HFF-Myc (cell line): ENCODE measurements around the gene XRCC3.

Experiments used
- DNase-seq: peaks from one replicate; pipeline ENCODE4 v3.0.0-alpha.2; 2011; ENCODE audit warnings: low read depth; ENCODE audit errors: extremely low read depth
- H3K4me3 ChIP-seq: replicated peaks from 2 replicates; pipeline ENCODE4 v1.5.1; 2011; ENCODE audit warnings: low read depth, mild to moderate bottlenecking, control low read depth, low read length
- TF ChIP-seq, protein P1 (sequence below): IDR thresholded peaks from 2 replicates; pipeline ENCODE4 v1.5.1; 2012; ENCODE audit warnings: mild to moderate bottlenecking, low read depth, low read length, control low read depth; ENCODE audit errors: missing control alignments

The XRCC3 gene

DNA sequence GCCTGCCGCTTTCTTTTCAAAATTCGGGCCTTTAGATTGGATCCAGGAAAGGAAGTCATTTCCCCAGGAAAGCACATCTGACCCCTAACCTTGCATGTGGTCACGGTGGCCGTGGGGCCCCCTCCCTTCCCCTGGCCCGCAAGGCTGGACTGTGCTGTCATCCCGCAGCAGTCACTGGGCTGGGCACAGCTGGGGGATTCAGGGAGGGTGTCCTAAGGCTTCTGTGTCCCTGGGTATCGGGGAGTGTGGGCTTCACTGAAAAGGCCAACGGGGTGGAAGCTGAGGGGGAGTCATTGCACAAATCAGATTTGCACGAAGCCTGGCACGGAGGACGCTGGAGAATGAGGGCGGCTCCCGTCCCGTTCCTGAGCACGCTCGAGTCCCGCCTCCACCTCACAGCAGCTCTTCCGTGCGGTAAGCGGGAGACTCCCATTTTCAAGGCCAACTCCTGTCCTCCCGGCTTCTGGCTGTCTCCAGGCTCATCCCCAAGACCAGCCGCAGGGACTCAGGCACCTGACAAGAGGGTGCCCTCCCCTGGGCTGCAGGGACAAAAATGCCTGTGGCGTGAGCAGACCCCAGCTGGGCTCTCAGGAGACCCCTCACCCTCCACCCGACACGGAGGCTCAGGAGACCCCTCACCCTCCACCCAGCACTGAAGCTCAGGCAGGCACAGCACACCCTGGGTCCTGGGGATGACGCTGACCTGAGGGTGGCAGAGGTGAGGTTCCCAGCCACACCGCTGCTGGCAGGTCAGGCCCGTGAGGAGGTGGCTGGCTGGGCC lies 9.6 kb downstream of the XRCC3 start:
- TF ChIP-seq, protein P1, sequence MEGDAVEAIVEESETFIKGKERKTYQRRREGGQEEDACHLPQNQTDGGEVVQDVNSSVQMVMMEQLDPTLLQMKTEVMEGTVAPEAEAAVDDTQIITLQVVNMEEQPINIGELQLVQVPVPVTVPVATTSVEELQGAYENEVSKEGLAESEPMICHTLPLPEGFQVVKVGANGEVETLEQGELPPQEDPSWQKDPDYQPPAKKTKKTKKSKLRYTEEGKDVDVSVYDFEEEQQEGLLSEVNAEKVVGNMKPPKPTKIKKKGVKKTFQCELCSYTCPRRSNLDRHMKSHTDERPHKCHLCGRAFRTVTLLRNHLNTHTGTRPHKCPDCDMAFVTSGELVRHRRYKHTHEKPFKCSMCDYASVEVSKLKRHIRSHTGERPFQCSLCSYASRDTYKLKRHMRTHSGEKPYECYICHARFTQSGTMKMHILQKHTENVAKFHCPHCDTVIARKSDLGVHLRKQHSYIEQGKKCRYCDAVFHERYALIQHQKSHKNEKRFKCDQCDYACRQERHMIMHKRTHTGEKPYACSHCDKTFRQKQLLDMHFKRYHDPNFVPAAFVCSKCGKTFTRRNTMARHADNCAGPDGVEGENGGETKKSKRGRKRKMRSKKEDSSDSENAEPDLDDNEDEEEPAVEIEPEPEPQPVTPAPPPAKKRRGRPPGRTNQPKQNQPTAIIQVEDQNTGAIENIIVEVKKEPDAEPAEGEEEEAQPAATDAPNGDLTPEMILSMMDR, result no peak
- H3K4me3 ChIP-seq, result no peak overlapping the region
- no peak for DNase-seq

DNA sequence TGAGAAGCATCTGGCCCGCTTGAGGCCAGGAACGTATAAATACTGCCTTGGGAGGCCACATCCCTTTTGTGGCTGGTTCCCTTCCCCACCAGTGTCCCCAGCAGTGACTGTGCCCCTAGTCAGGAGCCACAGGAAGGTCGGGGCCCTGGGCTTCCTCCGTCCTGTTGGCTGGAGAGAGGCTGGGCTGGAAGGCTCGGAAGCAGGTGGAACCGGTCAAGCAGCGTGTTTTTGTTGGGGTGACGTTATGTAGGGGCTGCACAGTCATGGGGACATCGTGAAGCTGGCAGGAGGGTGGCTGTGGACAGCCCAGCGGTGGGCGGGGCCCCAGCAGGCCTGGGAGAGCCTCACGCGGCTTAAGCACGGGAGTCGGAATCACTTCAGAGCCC lies 10.1 kb downstream of the XRCC3 start:
- no peak for DNase-seq
- H3K4me3 ChIP-seq, result no peak overlapping the region
- TF ChIP-seq, protein P1, result no peak

DNA sequence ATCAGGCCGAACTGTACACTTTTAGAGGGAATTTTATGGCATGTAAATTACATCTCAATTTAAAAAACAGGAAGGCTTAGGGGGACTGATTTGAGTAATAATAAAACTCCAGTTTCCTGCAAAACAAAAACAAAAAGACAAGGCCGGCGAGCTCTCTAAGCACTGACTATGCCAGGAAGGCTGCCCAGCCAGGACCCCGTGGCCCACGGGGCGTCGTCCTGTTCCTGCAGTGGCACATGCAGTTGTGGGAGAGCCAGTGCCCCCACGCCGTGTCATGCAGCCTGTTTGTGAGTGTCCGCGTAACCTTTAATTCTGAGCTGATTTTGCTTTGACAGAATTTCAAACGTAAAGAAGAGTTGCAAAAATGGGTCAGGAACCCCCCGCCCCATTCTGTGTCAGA lies 10.5 kb downstream of the XRCC3 start:
- no peak overlapping the region for H3K4me3 ChIP-seq
- TF ChIP-seq, protein P1, result no peak
- no peak for DNase-seq

DNA sequence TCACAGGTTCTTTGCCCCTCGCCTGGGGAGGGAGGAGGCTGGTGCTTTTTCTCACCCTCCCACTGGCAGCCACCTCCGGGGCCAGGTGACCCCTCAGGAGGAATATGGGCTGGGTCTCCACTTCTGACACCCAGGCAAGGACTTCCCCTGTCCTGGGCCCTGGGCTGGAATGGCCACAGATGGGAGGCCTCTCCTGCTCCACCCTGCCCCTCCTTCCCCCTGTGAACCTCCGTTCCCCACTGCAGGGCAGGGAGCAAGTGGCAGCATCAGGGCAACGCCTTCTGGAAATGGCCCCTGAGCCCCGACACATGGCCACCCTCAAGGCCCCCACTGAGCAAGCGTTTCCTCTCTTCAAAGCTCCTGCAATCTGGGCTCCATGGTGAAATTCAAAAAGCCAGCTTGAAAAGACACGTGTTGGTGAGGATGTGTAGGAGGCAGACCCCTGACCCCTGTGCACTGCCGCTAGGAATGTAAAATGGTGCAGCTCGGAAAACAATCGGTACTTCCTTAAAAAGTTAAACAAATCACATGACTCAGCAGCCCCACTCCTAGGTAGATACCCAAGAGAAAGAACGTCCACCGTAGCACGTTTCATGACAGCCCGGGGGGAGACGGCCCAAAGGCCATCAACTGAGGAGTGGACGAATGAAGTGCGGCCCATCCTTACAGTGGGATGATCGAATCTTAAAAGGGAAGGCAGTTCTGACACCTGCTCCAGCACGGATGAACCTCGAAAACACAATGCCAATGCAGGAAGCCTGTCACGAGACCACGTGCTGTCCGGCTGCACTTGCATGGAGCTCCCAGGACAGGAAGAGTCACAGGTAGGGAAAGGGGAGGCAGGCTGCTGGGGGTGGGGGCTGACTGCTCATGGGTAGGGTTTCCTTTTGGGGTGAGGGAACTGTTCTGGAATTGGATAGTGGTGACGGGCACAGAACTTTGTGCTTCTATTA lies 11.5 kb downstream of the XRCC3 start:
- no peak for DNase-seq
- TF ChIP-seq, protein P1, result no peak
- H3K4me3 ChIP-seq, result no peak overlapping the region

DNA sequence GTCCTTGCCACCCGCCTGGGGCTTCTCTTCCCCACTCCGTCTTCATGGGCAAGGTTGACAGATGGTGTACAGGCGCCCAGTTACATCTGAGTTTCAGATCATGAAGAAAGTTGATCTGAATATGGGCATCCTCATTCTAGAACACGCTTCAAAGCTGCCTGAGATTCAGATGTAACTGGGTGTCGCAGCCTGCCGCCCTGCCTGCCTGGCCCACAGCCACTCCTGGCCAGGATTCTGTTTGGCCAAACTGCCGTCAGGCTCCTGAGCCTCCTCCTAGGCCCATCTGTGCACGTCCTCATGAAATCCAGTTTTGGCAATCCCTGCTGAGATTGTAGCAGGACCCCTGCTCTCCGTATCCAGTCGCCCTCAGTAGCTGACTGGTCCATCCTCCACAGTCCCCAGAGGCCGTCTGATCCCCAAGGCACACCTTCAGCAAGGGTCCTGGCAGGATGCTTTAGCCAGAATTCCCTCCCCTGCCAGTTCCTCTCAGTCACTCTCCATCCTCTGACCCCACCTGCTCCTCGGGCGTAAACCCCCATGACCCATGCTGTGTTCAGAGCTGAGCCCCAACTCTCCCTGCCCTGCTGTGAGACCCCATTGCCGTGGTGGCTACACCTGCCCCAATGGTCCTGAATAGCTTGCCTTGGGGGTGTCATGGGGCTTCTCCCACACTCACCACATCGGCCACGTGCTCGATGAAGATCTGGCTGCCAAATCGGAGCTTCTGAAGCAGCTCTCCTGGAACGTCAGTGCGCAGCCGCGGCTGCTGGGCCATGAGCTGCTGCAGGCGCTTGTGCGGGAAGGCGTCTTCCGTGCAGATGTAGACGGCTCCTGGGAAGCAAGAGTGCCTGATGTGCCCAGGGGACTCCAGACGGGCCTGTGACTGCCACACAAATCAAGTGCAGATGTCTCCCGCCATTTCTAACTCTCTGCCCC lies 12.5 kb downstream of the XRCC3 start:
- TF ChIP-seq, protein P1, result no peak
- no peak for DNase-seq
- H3K4me3 ChIP-seq, result no peak overlapping the region

DNA sequence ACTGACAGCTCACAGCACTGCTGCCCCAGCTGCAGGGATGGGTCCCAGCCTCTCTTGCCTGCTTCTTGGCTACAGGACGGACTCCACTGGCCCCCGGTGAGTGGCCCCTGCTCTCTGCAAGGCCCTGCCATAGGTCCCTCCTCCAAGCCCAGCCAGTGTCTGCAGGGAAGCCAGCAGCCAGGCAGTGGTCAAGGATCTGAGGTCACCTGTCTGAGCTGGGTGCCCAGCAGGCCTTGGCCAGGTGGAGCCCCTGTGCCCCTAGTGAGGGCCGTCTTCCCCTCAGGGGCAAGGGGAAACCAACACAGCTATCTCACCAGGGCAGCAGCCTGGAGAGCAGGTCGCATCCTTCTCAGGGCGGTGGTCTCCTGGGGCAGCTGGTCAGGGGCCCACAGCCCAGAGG lies 13.2 kb downstream of the XRCC3 start:
- H3K4me3 ChIP-seq, result no peak overlapping the region
- TF ChIP-seq, protein P1, result no peak
- DNase-seq, result no peak
